WTC11 (cell line): ENCODE results near the gene LHFPL6. TPM values are rescaled to one million over a fixed set of nuclear protein-coding genes. Genes with fewer than 3 reads are reported as not detected.

ENCODE experiments used
- ATAC-seq: fragments of 200-7000 bp; cut with Tn5 transposase; 2 replicates; pipeline ENCODE4 v1.10.0; 2021; ENCODE audit warnings: mild to moderate bottlenecking, moderate library complexity
- CTCF ChIA-PET: fragments of 300-600 bp; sonication (Branson Sonifier 250); formaldehyde crosslinking; loops from one replicate; lab custom pipeline; 2021; ENCODE audit warnings: antibody characterized with exemption; lab: Charles Lee
- POLR2A ChIA-PET: fragments of 350-600 bp; sonication (Branson Sonifier 250); formaldehyde crosslinking; loops from one replicate; lab custom pipeline; 2021; ENCODE audit warnings: antibody characterized with exemption; lab: Charles Lee
- DNase-seq: peaks from one replicate; pipeline ENCODE4 v3.0.0; 2021; ENCODE audit warnings: low spot score
- H3K27ac Mint-ChIP-seq: 2 replicates; pipeline ENCODE4 v1.8.0; 2021; ENCODE audit warnings: mixed read lengths
- H3K27me3 Mint-ChIP-seq: 2 replicates; pipeline ENCODE4 v1.8.0; 2021; ENCODE audit warnings: low read depth, mild to moderate bottlenecking, moderate library complexity, mixed read lengths
- H3K36me3 Mint-ChIP-seq: 2 replicates; pipeline ENCODE4 v1.8.0; 2021; ENCODE audit warnings: mixed read lengths
- H3K4me1 Mint-ChIP-seq: 2 replicates; pipeline ENCODE4 v1.8.0; 2022; ENCODE audit warnings: mixed read lengths
- H3K4me3 Mint-ChIP-seq: 2 replicates; pipeline ENCODE4 v1.8.0; 2021; ENCODE audit warnings: mild to moderate bottlenecking, moderate library complexity, mixed read lengths
- H3K9me3 Mint-ChIP-seq: 2 replicates; pipeline ENCODE4 v1.8.0; 2021; ENCODE audit warnings: mixed read lengths
- AFF4 ChIP-seq: sonication (generic); formaldehyde crosslinking; IDR thresholded peaks from 2 replicates; pipeline ENCODE4 v1.8.1; 2023; ENCODE audit warnings: mild to moderate bottlenecking, missing genetic modification reagents, borderline replicate concordance
- CREB1 ChIP-seq: sonication (generic); formaldehyde crosslinking; IDR thresholded peaks from 2 replicates; pipeline ENCODE4 v1.8.0; 2023; ENCODE audit warnings: mild to moderate bottlenecking, missing genetic modification reagents
- CREM ChIP-seq: sonication (generic); formaldehyde crosslinking; IDR thresholded peaks from 2 replicates; pipeline ENCODE4 v1.8.1; 2022; ENCODE audit warnings: mild to moderate bottlenecking, missing genetic modification reagents, moderate library complexity
- ERG ChIP-seq: fragments of 250-450 bp; sonication (Bioruptor Pico); IDR thresholded peaks from 2 replicates; pipeline ENCODE4 v1.8.0; 2021; ENCODE audit warnings: mild to moderate bottlenecking
- ETV6 ChIP-seq: sonication (generic); formaldehyde crosslinking; IDR thresholded peaks from 2 replicates; pipeline ENCODE4 v1.8.1; 2022; ENCODE audit warnings: mild to moderate bottlenecking, missing genetic modification reagents
- IRF2 ChIP-seq: sonication (generic); formaldehyde crosslinking; IDR thresholded peaks from 2 replicates; pipeline ENCODE4 v1.8.0; 2022; ENCODE audit warnings: low read depth, missing genetic modification reagents, borderline replicate concordance
- NR3C1 ChIP-seq: sonication (generic); formaldehyde crosslinking; conservative IDR thresholded peaks from 2 replicates; pipeline ENCODE4 v1.8.1; 2023; ENCODE audit warnings: low read depth, mild to moderate bottlenecking, missing genetic modification reagents
- SOX15 ChIP-seq: fragments of 250-450 bp; sonication (Bioruptor Pico); IDR thresholded peaks from 2 replicates; pipeline ENCODE4 v1.9.0; 2021; ENCODE audit warnings: mild to moderate bottlenecking
- TEAD4 ChIP-seq: sonication (generic); formaldehyde crosslinking; IDR thresholded peaks from 2 replicates; pipeline ENCODE4 v1.8.0; 2022; ENCODE audit warnings: mild to moderate bottlenecking, missing genetic modification reagents
- ZNF121 ChIP-seq: sonication (generic); formaldehyde crosslinking; IDR thresholded peaks from 2 replicates; pipeline ENCODE4 v1.8.0; 2023; ENCODE audit warnings: missing genetic modification reagents
- ZNF396 ChIP-seq: fragments of 250-450 bp; sonication (Bioruptor Pico); IDR thresholded peaks from 2 replicates; pipeline ENCODE4 v1.8.0; 2021; ENCODE audit warnings: mild to moderate bottlenecking, moderate library complexity, borderline replicate concordance
- ZNF671 ChIP-seq: fragments of 250-450 bp; sonication (Bioruptor Pico); IDR thresholded peaks from 2 replicates; pipeline ENCODE4 v1.8.0; 2021; ENCODE audit warnings: mild to moderate bottlenecking
- total RNA-seq: library from RNA; stranded (reverse); gene quantifications from 3 replicates; pipeline ENCODE4 v1.2.3, GENCODE V29; 2021
- TF ChIP-seq, protein P1 (sequence below): sonication (generic); formaldehyde crosslinking; conservative IDR thresholded peaks from 2 replicates; pipeline ENCODE4 v1.8.1; 2022; ENCODE audit warnings: mild to moderate bottlenecking, missing genetic modification reagents
- TF ChIP-seq, protein P2 (sequence below): fragments of 250-450 bp; sonication (Bioruptor Pico); IDR thresholded peaks from 2 replicates; pipeline ENCODE4 v1.9.0; 2021; ENCODE audit warnings: mild to moderate bottlenecking
- TF ChIP-seq, protein P3 (sequence below): sonication (generic); formaldehyde crosslinking; IDR thresholded peaks from 2 replicates; pipeline ENCODE4 v1.8.1; 2022; ENCODE audit warnings: mild to moderate bottlenecking, moderate library complexity, missing genetic modification reagents
- TF ChIP-seq, protein P4 (sequence below): fragments of 200-600 bp; IDR thresholded peaks from 2 replicates; pipeline ENCODE4 v1.8.0; 2022; ENCODE audit warnings: antibody characterized with exemption
- TF ChIP-seq, protein P5 (sequence below): sonication (generic); formaldehyde crosslinking; IDR thresholded peaks from 2 replicates; pipeline ENCODE4 v1.8.0; 2023; ENCODE audit warnings: mild to moderate bottlenecking, missing genetic modification reagents

LHFPL6 gene
- total RNA-seq, 1 experiment from 2014 or later = 4.5 TPM

DNA sequence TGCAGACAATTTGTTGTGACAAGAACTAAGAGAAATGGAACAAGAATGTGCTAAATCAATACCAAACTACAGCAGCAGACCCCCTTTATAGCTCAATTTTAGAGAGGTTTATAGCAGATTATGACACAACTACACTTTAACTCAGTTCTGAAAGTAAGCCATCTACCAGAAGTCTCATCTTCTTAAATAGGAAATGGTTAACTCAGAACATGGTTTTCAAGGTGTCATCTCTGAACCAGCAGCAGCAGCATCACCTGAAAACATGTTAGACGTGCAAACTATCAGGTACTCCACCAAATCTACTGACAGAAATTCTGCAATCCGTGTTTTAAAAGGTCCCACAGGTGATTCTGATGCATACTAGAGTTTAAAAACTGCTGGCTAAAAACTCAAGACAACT lies 6.8 kb downstream of the LHFPL6 start:
- no peak overlapping the region for H3K4me3 Mint-ChIP-seq
- 0 out of 2 replicates have a peak, but pooled peaks cover 6% of the 10 kb centered on the region for H3K36me3 Mint-ChIP-seq
- peaks cover 4% of the 10 kb centered on the region for H3K4me1 Mint-ChIP-seq
- no peak for TF ChIP-seq TEAD4 (CRISPR knock-in tag)
- peaks cover 8% of the 10 kb centered on the region; the same call in 1 of the 2 replicates for H3K9me3 Mint-ChIP-seq
- ChIA-PET POLR2A (no interaction called here), CTCF (interaction anchor here (0.7 to 1.2 kb wide), 2 partner anchors 16 to 178 kb away, joined by 3 read pairs; no protein-coding TSS in a partner anchor)
- DNase-seq = no peak
- ATAC-seq = no peak
- no peak overlapping the region for H3K27ac Mint-ChIP-seq
- H3K27me3 Mint-ChIP-seq = peaks cover 18% of the 10 kb centered on the region

- peaks cover 4% of the 10 kb centered on the region for H3K27me3 Mint-ChIP-seq
- ChIA-PET POLR2A (no interaction called here), CTCF (interaction anchor here (0.6 kb wide), 1 partner anchor 190 kb away, joined by 4 read pairs; no protein-coding TSS in a partner anchor)
- ATAC-seq (no peak), DNase-seq (no peak)
- H3K4me1 Mint-ChIP-seq = peaks cover 7% of the 10 kb centered on the region
- 0 out of 2 replicates have a peak, but pooled peaks cover 6% of the 10 kb centered on the region for H3K36me3 Mint-ChIP-seq
- no peak overlapping the region for H3K4me3 Mint-ChIP-seq
- H3K9me3 Mint-ChIP-seq = peaks cover 8% of the 10 kb centered on the region; the same call in 1 of the 2 replicates
- TF ChIP-seq ZNF121 (no peak), SOX15 (CRISPR knock-in tag) (no peak), CREB1 (CRISPR knock-in tag) (no peak), IRF2 (CRISPR knock-in tag) (no peak), ZNF396 (no peak), ETV6 (CRISPR knock-in tag) (no peak), NR3C1 (no peak)
- TF ChIP-seq, protein P1, sequence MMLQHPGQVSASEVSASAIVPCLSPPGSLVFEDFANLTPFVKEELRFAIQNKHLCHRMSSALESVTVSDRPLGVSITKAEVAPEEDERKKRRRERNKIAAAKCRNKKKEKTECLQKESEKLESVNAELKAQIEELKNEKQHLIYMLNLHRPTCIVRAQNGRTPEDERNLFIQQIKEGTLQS (CRISPR knock-in tag) = no peak
- TF ChIP-seq, protein P2, sequence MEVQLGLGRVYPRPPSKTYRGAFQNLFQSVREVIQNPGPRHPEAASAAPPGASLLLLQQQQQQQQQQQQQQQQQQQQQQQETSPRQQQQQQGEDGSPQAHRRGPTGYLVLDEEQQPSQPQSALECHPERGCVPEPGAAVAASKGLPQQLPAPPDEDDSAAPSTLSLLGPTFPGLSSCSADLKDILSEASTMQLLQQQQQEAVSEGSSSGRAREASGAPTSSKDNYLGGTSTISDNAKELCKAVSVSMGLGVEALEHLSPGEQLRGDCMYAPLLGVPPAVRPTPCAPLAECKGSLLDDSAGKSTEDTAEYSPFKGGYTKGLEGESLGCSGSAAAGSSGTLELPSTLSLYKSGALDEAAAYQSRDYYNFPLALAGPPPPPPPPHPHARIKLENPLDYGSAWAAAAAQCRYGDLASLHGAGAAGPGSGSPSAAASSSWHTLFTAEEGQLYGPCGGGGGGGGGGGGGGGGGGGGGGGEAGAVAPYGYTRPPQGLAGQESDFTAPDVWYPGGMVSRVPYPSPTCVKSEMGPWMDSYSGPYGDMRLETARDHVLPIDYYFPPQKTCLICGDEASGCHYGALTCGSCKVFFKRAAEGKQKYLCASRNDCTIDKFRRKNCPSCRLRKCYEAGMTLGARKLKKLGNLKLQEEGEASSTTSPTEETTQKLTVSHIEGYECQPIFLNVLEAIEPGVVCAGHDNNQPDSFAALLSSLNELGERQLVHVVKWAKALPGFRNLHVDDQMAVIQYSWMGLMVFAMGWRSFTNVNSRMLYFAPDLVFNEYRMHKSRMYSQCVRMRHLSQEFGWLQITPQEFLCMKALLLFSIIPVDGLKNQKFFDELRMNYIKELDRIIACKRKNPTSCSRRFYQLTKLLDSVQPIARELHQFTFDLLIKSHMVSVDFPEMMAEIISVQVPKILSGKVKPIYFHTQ (CRISPR knock-in tag) = no peak
- TF ChIP-seq, protein P3, sequence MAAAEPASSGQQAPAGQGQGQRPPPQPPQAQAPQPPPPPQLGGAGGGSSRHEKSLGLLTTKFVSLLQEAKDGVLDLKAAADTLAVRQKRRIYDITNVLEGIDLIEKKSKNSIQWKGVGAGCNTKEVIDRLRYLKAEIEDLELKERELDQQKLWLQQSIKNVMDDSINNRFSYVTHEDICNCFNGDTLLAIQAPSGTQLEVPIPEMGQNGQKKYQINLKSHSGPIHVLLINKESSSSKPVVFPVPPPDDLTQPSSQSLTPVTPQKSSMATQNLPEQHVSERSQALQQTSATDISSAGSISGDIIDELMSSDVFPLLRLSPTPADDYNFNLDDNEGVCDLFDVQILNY (CRISPR knock-in tag) = no peak
- TF ChIP-seq, protein P4, sequence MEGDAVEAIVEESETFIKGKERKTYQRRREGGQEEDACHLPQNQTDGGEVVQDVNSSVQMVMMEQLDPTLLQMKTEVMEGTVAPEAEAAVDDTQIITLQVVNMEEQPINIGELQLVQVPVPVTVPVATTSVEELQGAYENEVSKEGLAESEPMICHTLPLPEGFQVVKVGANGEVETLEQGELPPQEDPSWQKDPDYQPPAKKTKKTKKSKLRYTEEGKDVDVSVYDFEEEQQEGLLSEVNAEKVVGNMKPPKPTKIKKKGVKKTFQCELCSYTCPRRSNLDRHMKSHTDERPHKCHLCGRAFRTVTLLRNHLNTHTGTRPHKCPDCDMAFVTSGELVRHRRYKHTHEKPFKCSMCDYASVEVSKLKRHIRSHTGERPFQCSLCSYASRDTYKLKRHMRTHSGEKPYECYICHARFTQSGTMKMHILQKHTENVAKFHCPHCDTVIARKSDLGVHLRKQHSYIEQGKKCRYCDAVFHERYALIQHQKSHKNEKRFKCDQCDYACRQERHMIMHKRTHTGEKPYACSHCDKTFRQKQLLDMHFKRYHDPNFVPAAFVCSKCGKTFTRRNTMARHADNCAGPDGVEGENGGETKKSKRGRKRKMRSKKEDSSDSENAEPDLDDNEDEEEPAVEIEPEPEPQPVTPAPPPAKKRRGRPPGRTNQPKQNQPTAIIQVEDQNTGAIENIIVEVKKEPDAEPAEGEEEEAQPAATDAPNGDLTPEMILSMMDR = no peak
- H3K27ac Mint-ChIP-seq = no peak overlapping the region
Observed at GRCh38 chr13:39590466-39591036, 12.4 kb downstream of the LHFPL6 start.

DNA sequence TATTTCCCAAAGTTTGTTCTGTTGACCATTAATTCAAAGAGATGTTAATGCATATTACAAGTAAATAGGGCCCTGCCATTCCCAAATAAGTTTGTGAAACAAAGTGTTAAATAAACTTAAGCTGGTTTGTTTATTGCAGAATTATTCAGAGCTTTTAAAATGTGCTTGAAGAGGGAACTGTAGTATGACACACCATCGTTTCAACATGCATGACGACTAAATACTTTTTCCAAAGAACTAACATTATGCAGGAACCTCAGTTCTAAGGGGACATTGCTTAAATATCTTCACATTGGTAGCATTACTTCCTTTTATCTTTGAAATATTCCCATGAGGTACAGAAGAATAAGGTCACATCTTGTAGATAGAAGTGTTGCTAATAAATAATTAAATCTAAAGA lies 14.6 kb downstream of the LHFPL6 start:
- ATAC-seq (no peak), DNase-seq (no peak)
- Mint-ChIP-seq H3K4me1 (peaks cover 12% of the 10 kb centered on the region), H3K27ac (no peak overlapping the region), H3K27me3 (peaks cover 4% of the 10 kb centered on the region), H3K4me3 (no peak overlapping the region), H3K9me3 (no peaks in the 10 kb centered on the region), H3K36me3 (no peaks in the 10 kb centered on the region)
- ChIA-PET POLR2A (no interaction called here), CTCF (interaction anchor here (0.7 kb wide), 1 partner anchor 24 kb away, joined by 3 read pairs; no protein-coding TSS in a partner anchor)
- TF ChIP-seq ERG (CRISPR knock-in tag) = no peak
- TF ChIP-seq CREM (CRISPR knock-in tag) = no peak
- TF ChIP-seq ZNF671 (CRISPR knock-in tag) = no peak
- TF ChIP-seq AFF4 = no peak
- TF ChIP-seq, protein P5, sequence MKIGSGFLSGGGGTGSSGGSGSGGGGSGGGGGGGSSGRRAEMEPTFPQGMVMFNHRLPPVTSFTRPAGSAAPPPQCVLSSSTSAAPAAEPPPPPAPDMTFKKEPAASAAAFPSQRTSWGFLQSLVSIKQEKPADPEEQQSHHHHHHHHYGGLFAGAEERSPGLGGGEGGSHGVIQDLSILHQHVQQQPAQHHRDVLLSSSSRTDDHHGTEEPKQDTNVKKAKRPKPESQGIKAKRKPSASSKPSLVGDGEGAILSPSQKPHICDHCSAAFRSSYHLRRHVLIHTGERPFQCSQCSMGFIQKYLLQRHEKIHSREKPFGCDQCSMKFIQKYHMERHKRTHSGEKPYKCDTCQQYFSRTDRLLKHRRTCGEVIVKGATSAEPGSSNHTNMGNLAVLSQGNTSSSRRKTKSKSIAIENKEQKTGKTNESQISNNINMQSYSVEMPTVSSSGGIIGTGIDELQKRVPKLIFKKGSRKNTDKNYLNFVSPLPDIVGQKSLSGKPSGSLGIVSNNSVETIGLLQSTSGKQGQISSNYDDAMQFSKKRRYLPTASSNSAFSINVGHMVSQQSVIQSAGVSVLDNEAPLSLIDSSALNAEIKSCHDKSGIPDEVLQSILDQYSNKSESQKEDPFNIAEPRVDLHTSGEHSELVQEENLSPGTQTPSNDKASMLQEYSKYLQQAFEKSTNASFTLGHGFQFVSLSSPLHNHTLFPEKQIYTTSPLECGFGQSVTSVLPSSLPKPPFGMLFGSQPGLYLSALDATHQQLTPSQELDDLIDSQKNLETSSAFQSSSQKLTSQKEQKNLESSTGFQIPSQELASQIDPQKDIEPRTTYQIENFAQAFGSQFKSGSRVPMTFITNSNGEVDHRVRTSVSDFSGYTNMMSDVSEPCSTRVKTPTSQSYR (CRISPR knock-in tag) = no peak
